ENCODE results near the gene CARMIL1.
"Not testable (repeated sequence)": the region's sequence is repeated elsewhere in the genome, so short reads cannot be mapped to it uniquely, and the experiment has no call there.

CARMIL1 gene

GRCh38 chr6:25414755-25415154, 135.6 kb downstream of the CARMIL1 start:
- DNase-seq = no peak

- no peak for DNase-seq
Measured at GRCh38 chr6:25415274-25415673, 136.1 kb downstream of the CARMIL1 start.

- no peak for DNase-seq
Measured at GRCh38 chr6:25415701-25416100, 136.5 kb downstream of the CARMIL1 start.

GRCh38 chr6:25417046-25417605, 138.0 kb downstream of the CARMIL1 start:
- no peak for DNase-seq

GRCh38 chr6:25418454-25419052, 139.4 kb downstream of the CARMIL1 start:
- no peak for DNase-seq

GRCh38 chr6:25419879-25420278, 140.7 kb downstream of the CARMIL1 start:
- no peak for DNase-seq

GRCh38 chr6:25423358-25423757, 144.2 kb downstream of the CARMIL1 start:
- no peak for DNase-seq

GRCh38 chr6:25424303-25424702, 145.1 kb downstream of the CARMIL1 start:
- DNase-seq = no peak

GRCh38 chr6:25427549-25427948, 148.4 kb downstream of the CARMIL1 start:
- DNase-seq = no peak

GRCh38 chr6:25428758-25429317, 149.7 kb downstream of the CARMIL1 start:
- DNase-seq = no peak

- no peak for DNase-seq
Measured at GRCh38 chr6:25431306-25431974, 152.3 kb downstream of the CARMIL1 start.

GRCh38 chr6:25431975-25432307, 152.8 kb downstream of the CARMIL1 start:
- no peak for DNase-seq

- no peak for DNase-seq
Measured at GRCh38 chr6:25434921-25435320, 155.7 kb downstream of the CARMIL1 start.

GRCh38 chr6:25435416-25435985, 156.3 kb downstream of the CARMIL1 start:
- no peak for DNase-seq

- DNase-seq = no peak
Measured at GRCh38 chr6:25436760-25437159, 157.6 kb downstream of the CARMIL1 start.

GRCh38 chr6:25439368-25439767, 160.2 kb downstream of the CARMIL1 start:
- no peak for DNase-seq

GRCh38 chr6:25441663-25442270, 162.6 kb downstream of the CARMIL1 start:
- no peak for DNase-seq

- no peak for DNase-seq
Measured at GRCh38 chr6:25442898-25443297, 163.7 kb downstream of the CARMIL1 start.

GRCh38 chr6:25444521-25444920, 165.3 kb downstream of the CARMIL1 start:
- not testable (repeated sequence) for DNase-seq

- DNase-seq = no peak
Measured at GRCh38 chr6:25446830-25447569, 167.8 kb downstream of the CARMIL1 start.

GRCh38 chr6:25447570-25447929, 168.4 kb downstream of the CARMIL1 start:
- no peak for DNase-seq

GRCh38 chr6:25448965-25449538, 169.9 kb downstream of the CARMIL1 start:
- DNase-seq = no peak

- no peak for DNase-seq
Measured at GRCh38 chr6:25449774-25450173, 170.6 kb downstream of the CARMIL1 start.

Measured in activated CD4-positive, alpha-beta T cell treated with anti-CD3 and anti-CD28 coated beads, Interleukin-2, amount 50 U/mL, for 4 hours (primary cell).